Measurements from ENCODE around the gene RTN1. TPM values are rescaled to one million over a fixed set of nuclear protein-coding genes. Genes with fewer than 3 reads are reported as not detected.

Gene RTN1
- total RNA-seq, 1 experiment from 2014 or later, result 9.8 TPM

DNA sequence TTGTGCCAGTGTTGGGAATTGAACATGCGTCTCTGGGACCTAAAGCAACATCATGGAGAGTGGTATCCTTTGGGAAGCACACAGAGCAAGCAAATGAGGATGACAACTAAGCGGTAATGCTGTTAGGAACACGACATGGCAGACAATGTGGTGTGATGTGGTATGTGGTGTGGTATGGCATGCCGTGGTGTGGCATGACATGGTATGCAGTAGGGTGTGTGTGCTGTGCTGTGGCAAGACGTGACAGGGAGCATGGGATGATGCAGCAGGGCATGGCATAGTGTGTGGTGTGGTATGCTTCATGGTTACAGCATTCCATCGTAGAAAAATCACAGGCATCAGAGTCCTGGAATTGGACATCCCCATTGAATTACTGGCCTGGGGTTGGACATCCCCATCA lies 108.7 kb downstream of the RTN1 start:
- POLR2A ChIA-PET, result interaction anchor here (0.5 kb wide), 1 partner anchor 53 kb away, joined by 3 read pairs; no protein-coding TSS in a partner anchor
- BruUV-seq (replicated peaks), result no TSS peak
- Mint-ChIP-seq H3K36me3 (ENCODE audit: insufficient read depth, unreplicated experiment) (no peaks in the 10 kb centered on the region), H3K4me1 (ENCODE audit: insufficient read depth, unreplicated experiment) (no peaks in the 10 kb centered on the region), H3K27ac (ENCODE audit: low read depth, unreplicated experiment) (no peak overlapping the region), H3K4me3 (ENCODE audit: unreplicated experiment) (no peak overlapping the region), H3K9me3 (ENCODE audit: unreplicated experiment) (no peaks in the 10 kb centered on the region), H3K27me3 (ENCODE audit: insufficient read depth, unreplicated experiment) (no peaks in the 10 kb centered on the region)
- DNase-seq (ENCODE audit: unreplicated experiment), result no peak
- CTCF ChIA-PET, result interaction anchor here (0.9 to 1.2 kb wide), 2 partner anchors 54 to 136 kb away, joined by 3 read pairs; no protein-coding TSS in a partner anchor
- TF ChIP-seq, protein P1, sequence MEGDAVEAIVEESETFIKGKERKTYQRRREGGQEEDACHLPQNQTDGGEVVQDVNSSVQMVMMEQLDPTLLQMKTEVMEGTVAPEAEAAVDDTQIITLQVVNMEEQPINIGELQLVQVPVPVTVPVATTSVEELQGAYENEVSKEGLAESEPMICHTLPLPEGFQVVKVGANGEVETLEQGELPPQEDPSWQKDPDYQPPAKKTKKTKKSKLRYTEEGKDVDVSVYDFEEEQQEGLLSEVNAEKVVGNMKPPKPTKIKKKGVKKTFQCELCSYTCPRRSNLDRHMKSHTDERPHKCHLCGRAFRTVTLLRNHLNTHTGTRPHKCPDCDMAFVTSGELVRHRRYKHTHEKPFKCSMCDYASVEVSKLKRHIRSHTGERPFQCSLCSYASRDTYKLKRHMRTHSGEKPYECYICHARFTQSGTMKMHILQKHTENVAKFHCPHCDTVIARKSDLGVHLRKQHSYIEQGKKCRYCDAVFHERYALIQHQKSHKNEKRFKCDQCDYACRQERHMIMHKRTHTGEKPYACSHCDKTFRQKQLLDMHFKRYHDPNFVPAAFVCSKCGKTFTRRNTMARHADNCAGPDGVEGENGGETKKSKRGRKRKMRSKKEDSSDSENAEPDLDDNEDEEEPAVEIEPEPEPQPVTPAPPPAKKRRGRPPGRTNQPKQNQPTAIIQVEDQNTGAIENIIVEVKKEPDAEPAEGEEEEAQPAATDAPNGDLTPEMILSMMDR (IDR thresholded peaks at IDR 0.05; ENCODE audit: unreplicated experiment), result no peak
- intact Hi-C loops (cut with micrococcal nuclease), result no loop called here

DNA sequence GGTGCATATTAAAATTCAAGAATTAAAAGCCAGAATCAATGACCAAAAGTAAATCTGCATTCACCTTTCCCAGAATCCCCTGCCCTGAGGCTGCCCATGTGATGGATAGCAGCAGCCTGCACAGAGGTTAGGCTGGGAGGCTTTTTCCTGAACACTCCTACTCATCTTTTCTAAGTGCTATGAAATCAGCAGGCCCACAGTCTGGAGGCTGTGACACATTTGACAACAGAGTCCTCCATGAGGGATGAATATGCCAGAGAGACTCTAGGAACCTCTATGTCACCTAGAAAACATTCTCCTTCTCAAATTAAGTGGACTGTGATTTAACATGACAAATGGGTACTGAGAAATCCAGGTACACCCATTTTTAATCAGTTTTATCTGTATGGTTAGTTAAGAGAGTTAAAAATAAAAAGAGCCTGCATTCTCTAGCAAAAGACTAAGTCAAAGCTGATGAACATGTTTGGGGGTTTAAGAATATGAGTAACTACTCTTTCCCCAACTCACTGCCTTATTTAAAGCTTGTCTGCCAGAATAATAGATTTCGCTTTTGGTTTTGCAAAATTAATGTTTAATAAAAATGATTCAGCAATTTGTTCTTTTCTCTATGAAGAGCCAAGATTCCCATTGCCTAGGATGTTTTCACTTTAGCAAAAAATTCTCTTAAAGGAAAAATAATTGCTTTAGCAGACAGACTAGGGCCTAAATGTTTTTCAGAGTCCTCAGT lies 115.0 kb downstream of the RTN1 start:
- no peak for DNase-seq (ENCODE audit: unreplicated experiment)
- intact Hi-C loops (cut with micrococcal nuclease), result no loop called here

DNA sequence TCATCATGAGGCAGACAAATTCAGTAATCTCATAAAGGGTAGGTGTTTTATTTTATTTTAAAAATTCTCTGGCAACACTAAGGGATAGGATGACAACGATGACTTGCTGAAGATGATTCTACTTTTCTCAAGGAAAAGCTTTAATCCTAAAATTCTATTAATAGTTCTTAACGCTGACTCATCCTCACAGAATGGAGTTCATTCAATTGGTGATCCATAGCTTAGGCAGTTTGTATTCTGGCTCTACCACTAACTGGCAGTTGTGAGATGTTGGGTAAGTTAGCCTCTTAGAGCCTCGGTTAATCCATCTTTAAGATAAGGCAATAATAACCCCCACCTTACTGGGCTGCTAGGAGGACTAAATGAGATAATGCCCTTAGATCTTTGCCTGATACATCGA lies 116.3 kb downstream of the RTN1 start:
- no peaks in the 10 kb centered on the region for H3K36me3 Mint-ChIP-seq (ENCODE audit: insufficient read depth, unreplicated experiment)
- no peaks in the 10 kb centered on the region for H3K27me3 Mint-ChIP-seq (ENCODE audit: insufficient read depth, unreplicated experiment)
- no peaks in the 10 kb centered on the region for H3K9me3 Mint-ChIP-seq (ENCODE audit: unreplicated experiment)
- ChIA-PET POLR2A (interaction anchor here (0.9 to 1.0 kb wide), 2 partner anchors 20 to 59 kb away, joined by 3 read pairs; no protein-coding TSS in a partner anchor), CTCF (interaction anchor here (0.6 to 1.0 kb wide), 2 partner anchors 309 to 430 kb away, joined by 3 to 5 read pairs; no protein-coding TSS in a partner anchor)
- no peak overlapping the region for H3K4me3 Mint-ChIP-seq (ENCODE audit: unreplicated experiment)
- intact Hi-C loops (cut with micrococcal nuclease), result no loop called here
- BruUV-seq (replicated peaks), result no TSS peak
- no peaks in the 10 kb centered on the region for H3K4me1 Mint-ChIP-seq (ENCODE audit: insufficient read depth, unreplicated experiment)
- peak overlapping the region; percentile 12 for H3K27ac Mint-ChIP-seq (ENCODE audit: low read depth, unreplicated experiment)
- DNase-seq (ENCODE audit: unreplicated experiment), result no peak
- TF ChIP-seq, protein P1 (IDR thresholded peaks at IDR 0.05; ENCODE audit: unreplicated experiment), result no peak

More for the DNA sequence above, 115.0 kb downstream of the RTN1 start:
- H3K4me3 Mint-ChIP-seq (ENCODE audit: unreplicated experiment), result no peak overlapping the region
- BruUV-seq (replicated peaks), result no TSS peak
- no peaks in the 10 kb centered on the region for H3K4me1 Mint-ChIP-seq (ENCODE audit: insufficient read depth, unreplicated experiment)
- ChIA-PET POLR2A (no interaction called here), CTCF (interaction anchor here (0.6 to 0.9 kb wide), 2 partner anchors 9 to 75 kb away, joined by 3 to 4 read pairs; no protein-coding TSS in a partner anchor)
- TF ChIP-seq, protein P1 (IDR thresholded peaks at IDR 0.05; ENCODE audit: unreplicated experiment), result no peak
- no peaks in the 10 kb centered on the region for H3K27me3 Mint-ChIP-seq (ENCODE audit: insufficient read depth, unreplicated experiment)
- H3K27ac Mint-ChIP-seq (ENCODE audit: low read depth, unreplicated experiment), result no peak overlapping the region
- H3K9me3 Mint-ChIP-seq (ENCODE audit: unreplicated experiment), result no peaks in the 10 kb centered on the region
- no peaks in the 10 kb centered on the region for H3K36me3 Mint-ChIP-seq (ENCODE audit: insufficient read depth, unreplicated experiment)

DNA sequence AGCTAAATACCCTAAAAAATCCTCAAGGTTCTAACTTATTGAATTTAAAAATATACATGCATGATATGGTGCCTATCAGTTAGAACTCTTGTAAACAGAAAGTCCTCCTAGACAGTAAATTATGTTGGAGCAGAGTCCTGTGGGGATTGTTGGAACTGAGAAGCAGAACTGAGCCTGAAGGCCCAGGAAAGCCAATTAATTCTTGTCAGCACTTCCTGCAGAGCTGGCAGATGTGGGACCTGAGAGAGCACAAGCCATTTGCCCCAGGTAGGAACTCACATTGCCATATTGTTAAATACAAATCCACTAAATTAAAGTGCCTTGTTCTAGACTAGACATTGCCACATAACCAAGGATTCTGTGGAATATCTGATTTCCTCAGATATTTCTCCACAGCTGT lies 117.1 kb downstream of the RTN1 start:
- ChIA-PET CTCF (interaction anchor here (0.6 to 1.3 kb wide), 5 partner anchors 22 to 431 kb away, joined by 3 to 5 read pairs (median 3); no protein-coding TSS in a partner anchor), POLR2A (interaction anchor here (0.7 to 1.0 kb wide), 3 partner anchors 14 to 58 kb away, joined by 3 read pairs; no protein-coding TSS in a partner anchor)
- no TSS peak for BruUV-seq (replicated peaks)
- intact Hi-C loops (cut with micrococcal nuclease), result no loop called here
- Mint-ChIP-seq H3K4me3 (ENCODE audit: unreplicated experiment) (no peak overlapping the region), H3K4me1 (ENCODE audit: insufficient read depth, unreplicated experiment) (no peaks in the 10 kb centered on the region), H3K9me3 (ENCODE audit: unreplicated experiment) (no peaks in the 10 kb centered on the region), H3K27ac (ENCODE audit: low read depth, unreplicated experiment) (no peak overlapping the region), H3K36me3 (ENCODE audit: insufficient read depth, unreplicated experiment) (no peaks in the 10 kb centered on the region), H3K27me3 (ENCODE audit: insufficient read depth, unreplicated experiment) (no peaks in the 10 kb centered on the region)
- DNase-seq (ENCODE audit: unreplicated experiment), result no peak
- TF ChIP-seq, protein P1 (IDR thresholded peaks at IDR 0.05; ENCODE audit: unreplicated experiment), result no peak
